Gastrocnemius medialis (tissue), 4 donors: Measurements from ENCODE around the gene HOXA5. TPM values are rescaled to one million over a fixed set of nuclear protein-coding genes. Genes with fewer than 3 reads are reported as not detected.

ENCODE experiments used
- ATAC-seq, 2 donors: fragments of 150-250 bp; one replicate each; pipeline ENCODE4 v1.9.1; 2016
- DNase-seq, 2 donors: peaks; one replicate each; pipeline ENCODE4 v3.0.0-alpha.2; 2019
- H3K27ac ChIP-seq, 4 donors: fragments of 200-600 bp; sonication (generic); 1 replicate in 1 of 4; 2 replicates in 3 of 4; pipeline ENCODE4 v1.5.1; 2016 to 2018; ENCODE audit warnings: mild to moderate bottlenecking in 2 of 4, moderate library complexity in 1 of 4
- H3K27me3 ChIP-seq, 3 donors: fragments of 200-600 bp; sonication (generic) in 2 of 3; 1 replicate in 1 of 3; 2 replicates in 2 of 3; pipeline versions ENCODE4 v1.5.1 to v1.6.0; 2016 to 2019; ENCODE audit warnings: mild to moderate bottlenecking in 1 of 3, moderate library complexity in 1 of 3
- H3K36me3 ChIP-seq, 2 donors: fragments of 200-600 bp; sonication (generic) in 1 of 2; one replicate each; pipeline ENCODE4 v1.5.1; 2017 to 2018
- H3K4me1 ChIP-seq, 2 donors: fragments of 200-600 bp; sonication (generic) in 1 of 2; one replicate each; pipeline ENCODE4 v1.5.1; 2016 to 2017; ENCODE audit warnings: mild to moderate bottlenecking in 2 of 2
- H3K4me3 ChIP-seq, 4 donors: fragments of 200-600 bp; sonication (generic) in 3 of 4; 1 replicate in 1 of 4; 2 replicates in 3 of 4; pipeline ENCODE4 v1.5.1; 2016 to 2019; ENCODE audit warnings: mild to moderate bottlenecking in 2 of 4
- H3K9me3 ChIP-seq, 3 donors: fragments of 200-600 bp; sonication (generic) in 2 of 3; 1 replicate in 1 of 3; 2 replicates in 2 of 3; pipeline ENCODE4 v1.5.1; 2016 to 2019
- CTCF ChIP-seq, 5 experiments: fragments of 450-650 bp in 3 of 5; fragments of 200-600 bp in 2 of 5; sonication (generic) in 2 of 5; IDR thresholded peaks in 4 of 5; conservative IDR thresholded peaks in 1 of 5; 1 replicate in 4 of 5; 2 replicates in 1 of 5; pipeline ENCODE4 v1.5.1; 2016 to 2019; ENCODE audit warnings: antibody characterized with exemption in 5 of 5, mild to moderate bottlenecking in 3 of 5, moderate library complexity in 3 of 5
- POLR2A ChIP-seq, 2 donors: fragments of 450-650 bp; IDR thresholded peaks; one replicate each; pipeline ENCODE4 v1.6.1; 2017; ENCODE audit warnings: antibody characterized with exemption in 2 of 2, mild to moderate bottlenecking in 2 of 2, moderate library complexity in 2 of 2
- in situ Hi-C, 4 donors: fragments of 200-750 bp; cut with MboI; loops; one replicate each; pipeline versions ENCODE4 v1.15.0 to v1.8.0; 2017; ENCODE audit warnings: low sequenced_read_pairs in 4 of 4
- intact Hi-C: fragments of 100-400 bp; cut with DNase I; formaldehyde crosslinking; loops from one replicate; pipeline ENCODE4 v1.15.1; 2023; ENCODE audit warnings: low total_unique reads
- total RNA-seq, 4 donors: library from RNA; depleted of rRNA; stranded (reverse); fragments of >200 nt; gene quantifications; one replicate each; pipeline versions ENCODE4 v1.1.0 to v1.2.3, GENCODE V29; 2016

HOXA5 gene
- total RNA-seq, 4 donors from 2014 or later, result 2.7 to 7.1 (median 7.0) TPM

DNA sequence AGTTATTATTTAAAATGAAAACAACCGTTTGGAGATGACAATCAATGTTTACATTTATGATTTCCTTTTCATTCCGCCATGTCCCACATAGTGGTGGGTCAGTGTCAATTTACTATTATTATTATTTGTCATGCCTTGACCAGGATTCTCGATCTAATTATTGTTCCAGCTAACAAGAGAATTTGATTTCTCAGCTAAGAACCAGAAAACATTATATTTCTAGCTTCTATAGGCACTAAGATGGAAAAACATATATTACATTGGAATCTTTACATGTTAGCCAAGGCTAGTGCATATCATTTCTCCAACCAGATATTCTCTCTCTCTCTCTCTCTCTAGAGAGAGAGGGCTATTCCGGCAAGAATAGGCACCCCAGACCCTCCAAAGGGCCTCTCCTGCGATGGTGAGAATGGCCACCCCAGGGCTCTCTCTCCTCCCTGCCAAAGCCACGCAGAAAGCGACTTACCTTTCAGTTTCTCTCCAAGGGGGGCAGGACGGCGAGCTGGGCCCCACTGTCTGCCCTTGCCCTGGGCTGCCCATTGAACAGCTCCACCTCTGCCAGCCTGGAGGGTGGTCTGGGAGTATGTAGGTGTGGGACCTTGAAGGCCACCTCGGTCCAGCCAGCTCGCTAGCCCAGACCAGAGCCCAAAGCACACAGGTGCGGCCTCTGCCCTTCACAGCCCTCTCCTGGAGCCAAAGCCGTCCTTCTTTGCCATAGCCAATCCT, 6.5 kb upstream of the HOXA5 start:
- peak; percentile 17 to 45 for ATAC-seq
- Histone ChIP-seq H3K27ac (peak overlapping the region; percentile 90 to 96 (median 94)), H3K27me3 (no peaks in the 10 kb centered on the region), H3K4me1 (peaks cover 52 to 63% of the 10 kb centered on the region in 2 donors), H3K9me3 (no peaks in the 10 kb centered on the region), H3K4me3 (peak overlapping the region; percentile 64 to 75 (median 70)), H3K36me3 (peaks cover 0 to 8% of the 10 kb centered on the region in 2 donors)
- no peak for DNase-seq
- intact Hi-C loops (loop anchor here (1.0 kb wide), 1 partner anchor 20 kb away; the partner anchor contains the start of gene HOXA4), in situ Hi-C loops (loop anchor here (5.0 to 25.0 kb wide), 5 partner anchors 293 to 938 kb away; partner anchors contain the start of genes CBX3 (in 1 of the 4) and HNRNPA2B1 (in 1 of the 4))
- TF ChIP-seq CTCF (IDR thresholded peaks at IDR 0.05 in 4 of 5, conservative IDR thresholded peaks at IDR 0.05 in 1 of 5) (no peak), POLR2A (IDR thresholded peaks at IDR 0.05) (no peak)

- H3K36me3 ChIP-seq, result peaks cover 0 to 18% of the 10 kb centered on the region in 2 donors
- peak overlapping the region; percentile 64 to 75 (median 70) for H3K4me3 ChIP-seq
- no peak for TF ChIP-seq POLR2A (IDR thresholded peaks at IDR 0.05)
- TF ChIP-seq CTCF (IDR thresholded peaks at IDR 0.05 in 4 of 5, conservative IDR thresholded peaks at IDR 0.05 in 1 of 5), result no peak
- no peaks in the 10 kb centered on the region for H3K27me3 ChIP-seq
- H3K27ac ChIP-seq, result peak overlapping the region; percentile 90 to 96 (median 94)
- in situ Hi-C loops (loop anchor here in 3 of 4 donors (5.0 to 10.0 kb wide), 3 partner anchors 292 to 784 kb away; no protein-coding TSS in a partner anchor), intact Hi-C loops (no loop called here)
- H3K4me1 ChIP-seq, result peaks cover 52 to 60% of the 10 kb centered on the region in 2 donors
- DNase-seq (no peak), ATAC-seq (no peak)
- H3K9me3 ChIP-seq, result no peaks in the 10 kb centered on the region
Measured at GRCh38 chr7:27148756-27149641, 5.5 kb upstream of the HOXA5 start.

- no peak for ATAC-seq
- no peak for TF ChIP-seq POLR2A (IDR thresholded peaks at IDR 0.05)
- TF ChIP-seq CTCF (IDR thresholded peaks at IDR 0.05 in 4 of 5, conservative IDR thresholded peaks at IDR 0.05 in 1 of 5), result no peak
- Histone ChIP-seq H3K27me3 (no peaks in the 10 kb centered on the region), H3K36me3 (peaks cover 0 to 20% of the 10 kb centered on the region in 2 donors), H3K9me3 (no peaks in the 10 kb centered on the region), H3K4me3 (peak overlapping the region; percentile 64 to 75 (median 70)), H3K4me1 (peaks cover 50 to 60% of the 10 kb centered on the region in 2 donors), H3K27ac (peak overlapping the region; percentile 90 to 96 (median 94))
- intact Hi-C loops (no loop called here), in situ Hi-C loops (loop anchor here in 3 of 4 donors (5.0 to 10.0 kb wide), 3 partner anchors 291 to 783 kb away; no protein-coding TSS in a partner anchor)
- no peak for DNase-seq
Measured at GRCh38 chr7:27148031-27148755, 4.7 kb upstream of the HOXA5 start.
